ENCODE data around the gene AK8.
"Not testable (repeated sequence)": the region's sequence is repeated elsewhere in the genome, so short reads cannot be mapped to it uniquely, and the experiment has no call there.

AK8 gene

DNA sequence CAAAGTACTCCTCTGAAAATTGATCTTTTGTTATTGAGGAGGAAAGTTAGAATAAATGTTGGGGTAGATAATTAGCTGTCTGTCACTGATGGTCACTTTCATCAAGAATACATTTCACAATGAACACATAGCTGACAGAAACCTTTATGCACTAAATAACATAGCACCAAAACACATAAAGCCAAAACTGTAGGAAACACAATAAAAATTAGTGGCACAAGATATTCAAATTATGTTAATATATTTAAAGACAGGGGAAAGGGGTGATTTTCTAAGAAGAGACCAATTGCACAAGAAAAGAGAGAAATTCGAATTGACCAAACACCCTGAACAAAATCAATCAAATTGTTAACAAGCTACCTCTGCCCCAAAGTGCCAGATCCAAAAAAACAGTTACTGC, 89.7 kb downstream of the AK8 start:
- DNase-seq (ENCODE audit: low read depth, low spot score) = no peak
- no peak overlapping the region for H3K4me3 ChIP-seq (ENCODE audit: low read length)

GRCh38 chr9:132787748-132788159, 90.3 kb downstream of the AK8 start:
- H3K4me3 ChIP-seq (ENCODE audit: low read length) = no peak overlapping the region
- DNase-seq (ENCODE audit: low read depth, low spot score) = no peak

- no peak overlapping the region for H3K4me3 ChIP-seq (ENCODE audit: low read length)
- DNase-seq (ENCODE audit: low read depth, low spot score) = no peak
Measured at GRCh38 chr9:132784286-132784830, 93.7 kb downstream of the AK8 start.

DNA sequence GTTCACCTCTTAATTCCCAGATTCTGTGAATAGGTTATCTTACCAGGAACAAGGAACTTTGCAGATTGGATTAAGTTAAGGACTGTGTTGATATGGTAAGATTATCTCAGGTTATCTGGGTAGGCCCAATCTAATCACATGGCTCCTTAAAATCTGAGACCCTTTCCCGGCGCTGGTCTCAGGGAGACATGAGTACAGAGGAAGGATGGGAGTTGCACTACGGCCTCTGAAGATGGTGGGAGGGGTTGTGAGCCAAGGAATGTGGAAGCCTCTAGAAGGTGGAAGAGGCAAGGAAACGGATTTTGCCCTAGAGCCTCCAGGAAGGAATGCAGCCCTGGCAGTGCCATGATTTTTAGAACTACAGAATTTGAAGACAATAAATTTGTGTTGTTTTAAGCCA, 95.1 kb downstream of the AK8 start:
- no peak overlapping the region for H3K4me3 ChIP-seq (ENCODE audit: low read length)

DNA sequence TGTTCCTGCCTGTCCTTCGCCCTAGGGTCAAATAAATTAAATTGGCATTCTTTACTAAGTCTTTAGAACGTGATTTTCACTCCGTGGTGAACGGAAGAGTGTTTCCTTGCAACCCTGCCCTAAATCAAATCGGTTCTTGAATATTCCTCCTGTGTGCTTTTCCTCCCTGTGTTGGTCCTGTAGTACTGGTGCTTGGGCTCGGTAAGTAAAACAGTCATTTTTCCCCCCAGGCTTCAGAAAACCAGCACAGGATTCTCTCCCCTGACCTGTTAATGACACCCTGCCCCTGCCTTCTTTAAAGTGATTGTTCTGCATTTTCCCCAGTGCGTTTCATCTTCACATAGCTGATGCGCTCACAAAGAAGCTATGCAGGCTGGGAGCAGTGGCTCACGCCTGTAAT, 96.0 kb downstream of the AK8 start:
- DNase-seq (ENCODE audit: low read depth, low spot score) = no peak
- no peak overlapping the region for H3K4me3 ChIP-seq (ENCODE audit: low read length)

More for the DNA sequence above, 95.1 kb downstream of the AK8 start:
- no peak for DNase-seq (ENCODE audit: low read depth, low spot score)

DNA sequence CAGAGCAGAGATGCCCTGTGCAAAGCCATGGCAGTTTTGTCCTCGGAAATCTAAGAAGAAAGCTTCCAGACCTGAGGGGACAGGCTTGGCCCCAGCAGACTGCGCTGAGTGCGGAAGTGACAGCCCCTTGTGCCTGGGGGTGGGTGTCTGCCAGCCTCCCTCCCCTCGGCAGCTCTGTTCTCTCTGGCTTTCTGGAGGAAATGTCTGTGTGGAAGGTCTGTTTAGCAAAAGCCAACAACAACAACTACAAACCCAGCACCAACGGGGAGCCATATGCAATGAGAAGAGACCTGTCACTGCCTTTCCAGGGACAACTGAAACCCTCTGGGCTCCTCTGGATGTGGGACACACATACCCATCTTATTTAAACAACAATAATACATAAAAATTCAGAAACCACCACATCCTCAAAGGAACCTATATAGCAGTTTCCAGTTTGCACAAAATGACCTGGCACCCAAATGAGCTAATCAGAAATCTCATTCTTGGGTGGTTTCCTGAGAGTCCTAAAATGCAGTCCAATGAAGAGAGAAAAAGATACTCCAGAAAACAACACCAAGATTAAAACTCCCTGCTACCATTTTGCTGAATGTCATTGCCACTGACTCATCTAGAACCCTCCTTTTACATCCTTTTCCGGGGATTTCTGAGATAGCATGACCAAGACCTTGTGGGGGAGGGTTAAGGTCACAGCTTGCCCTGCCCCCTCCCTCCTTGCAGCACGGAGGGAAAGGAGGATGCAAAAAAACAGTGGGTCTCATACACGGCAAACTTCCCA, 97.7 kb downstream of the AK8 start:
- no peak for DNase-seq (ENCODE audit: low read depth, low spot score)
- H3K4me3 ChIP-seq (ENCODE audit: low read length) = no peak overlapping the region

- no peak for DNase-seq (ENCODE audit: low read depth, low spot score)
- no peak overlapping the region for H3K4me3 ChIP-seq (ENCODE audit: low read length)
Measured at GRCh38 chr9:132776891-132777290, 101.2 kb downstream of the AK8 start.

DNA sequence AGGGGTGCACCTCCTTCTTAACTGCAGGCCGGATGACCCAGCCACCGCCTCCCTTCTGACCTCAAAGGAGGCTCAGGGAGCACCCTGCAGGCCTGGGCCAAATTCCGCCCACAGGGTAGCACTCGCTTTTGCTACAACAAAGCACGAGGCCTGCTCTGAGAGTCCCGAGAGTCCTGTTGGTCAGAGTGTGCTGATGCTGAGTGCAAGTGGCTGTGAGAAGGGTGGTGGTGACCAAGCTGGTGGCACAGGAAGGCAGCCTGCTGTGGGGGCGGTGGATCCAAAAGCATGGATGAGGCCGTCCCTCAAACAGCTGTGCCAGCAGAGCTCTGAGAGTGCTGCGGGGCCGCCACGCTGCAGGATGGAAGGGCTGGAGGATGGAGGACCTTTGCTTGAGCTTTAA, 101.8 kb downstream of the AK8 start:
- no peak for DNase-seq (ENCODE audit: low read depth, low spot score)
- no peak overlapping the region for H3K4me3 ChIP-seq (ENCODE audit: low read length)

DNA sequence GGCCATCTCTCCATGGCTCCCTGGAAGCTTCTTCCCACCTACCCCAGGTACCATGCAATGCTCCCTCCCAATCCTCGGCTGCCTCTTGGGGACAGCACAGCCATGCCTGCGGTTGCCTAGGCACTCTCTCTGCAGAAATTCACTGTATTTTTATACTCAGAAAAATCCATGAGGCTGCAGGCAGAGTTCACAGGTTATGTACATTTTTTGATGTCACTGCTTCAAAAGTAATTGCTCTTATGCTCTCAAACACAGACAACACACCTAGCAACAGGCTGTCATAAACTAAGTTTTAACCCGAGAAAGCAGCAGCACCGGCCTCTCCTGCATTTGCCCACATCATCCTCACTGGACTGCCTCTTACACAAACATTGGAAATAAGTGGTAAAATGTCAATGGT, 102.4 kb downstream of the AK8 start:
- DNase-seq (ENCODE audit: low read depth, low spot score) = no peak
- no peak overlapping the region for H3K4me3 ChIP-seq (ENCODE audit: low read length)

GRCh38 chr9:132774886-132775285, 103.2 kb downstream of the AK8 start:
- no peak for DNase-seq (ENCODE audit: low read depth, low spot score)
- H3K4me3 ChIP-seq (ENCODE audit: low read length) = no peak overlapping the region

DNA sequence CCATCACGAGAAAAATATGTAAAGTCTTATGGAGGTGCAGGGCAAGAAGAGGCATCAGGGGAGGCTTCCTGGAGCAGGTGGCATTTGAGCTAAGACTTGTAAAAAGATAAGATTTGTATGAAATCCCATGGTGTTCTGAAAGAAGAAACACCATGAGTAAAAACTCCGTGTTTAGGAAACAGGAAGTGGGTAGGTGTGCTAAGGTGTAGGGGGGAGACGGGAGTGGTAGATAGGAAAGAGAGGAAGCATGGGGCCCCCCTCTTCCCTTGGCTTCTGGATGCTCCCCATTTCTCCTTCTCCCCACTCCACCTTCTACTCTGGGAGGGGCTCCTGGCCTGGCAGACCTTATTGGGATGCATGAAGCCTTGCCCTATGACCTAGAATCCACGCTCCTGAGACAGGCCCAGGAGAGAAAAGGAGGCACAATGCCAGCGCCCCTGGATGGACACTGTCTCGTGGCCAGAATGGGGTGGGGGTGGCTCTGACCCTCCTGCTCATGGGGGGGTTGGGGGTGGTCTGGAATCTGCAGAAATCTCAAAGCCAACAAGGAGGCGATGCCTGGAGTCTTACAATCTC, 104.2 kb downstream of the AK8 start:
- DNase-seq (ENCODE audit: low read depth, low spot score) = peak; percentile 27

GRCh38 chr9:132773093-132773492, 105.0 kb downstream of the AK8 start:
- no peak overlapping the region for H3K4me3 ChIP-seq (ENCODE audit: low read length)
- DNase-seq (ENCODE audit: low read depth, low spot score) = no peak

More for the DNA sequence above, 104.2 kb downstream of the AK8 start:
- no peak overlapping the region for H3K4me3 ChIP-seq (ENCODE audit: low read length)

GRCh38 chr9:132771752-132772151, 106.3 kb downstream of the AK8 start:
- not testable (repeated sequence) for H3K4me3 ChIP-seq (ENCODE audit: low read length); DNase-seq (ENCODE audit: low read depth, low spot score)

DNA sequence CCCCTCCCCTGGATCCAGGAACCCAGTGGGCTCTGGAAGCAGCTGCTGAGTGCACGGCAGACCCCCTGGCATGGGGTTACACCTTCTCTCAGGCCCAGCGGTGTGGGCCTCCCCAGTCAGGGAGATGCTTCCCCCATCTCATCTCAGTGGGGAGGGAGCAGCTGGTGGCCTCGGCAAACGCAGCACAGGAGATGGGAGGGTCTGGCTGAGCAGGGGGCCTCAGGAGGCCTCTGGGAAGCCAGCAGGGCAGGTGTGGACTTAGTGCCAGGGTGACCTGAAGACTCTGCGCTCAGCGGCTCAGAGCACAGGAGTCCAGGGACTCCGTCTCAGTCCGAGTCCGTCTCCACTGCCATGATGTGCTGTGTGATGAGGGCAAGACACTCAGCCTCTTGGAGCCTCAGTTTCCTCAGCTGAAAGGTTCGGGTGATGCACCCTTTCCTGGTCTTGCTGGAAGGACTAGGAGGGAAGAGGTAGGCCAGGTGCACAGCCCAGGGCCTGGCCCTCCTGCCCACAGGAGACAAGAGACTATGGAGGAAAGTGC, 107.2 kb downstream of the AK8 start:
- H3K4me3 ChIP-seq (ENCODE audit: low read length) = peak overlapping the region; percentile 76
- DNase-seq (ENCODE audit: low read depth, low spot score) = no peak

DNA sequence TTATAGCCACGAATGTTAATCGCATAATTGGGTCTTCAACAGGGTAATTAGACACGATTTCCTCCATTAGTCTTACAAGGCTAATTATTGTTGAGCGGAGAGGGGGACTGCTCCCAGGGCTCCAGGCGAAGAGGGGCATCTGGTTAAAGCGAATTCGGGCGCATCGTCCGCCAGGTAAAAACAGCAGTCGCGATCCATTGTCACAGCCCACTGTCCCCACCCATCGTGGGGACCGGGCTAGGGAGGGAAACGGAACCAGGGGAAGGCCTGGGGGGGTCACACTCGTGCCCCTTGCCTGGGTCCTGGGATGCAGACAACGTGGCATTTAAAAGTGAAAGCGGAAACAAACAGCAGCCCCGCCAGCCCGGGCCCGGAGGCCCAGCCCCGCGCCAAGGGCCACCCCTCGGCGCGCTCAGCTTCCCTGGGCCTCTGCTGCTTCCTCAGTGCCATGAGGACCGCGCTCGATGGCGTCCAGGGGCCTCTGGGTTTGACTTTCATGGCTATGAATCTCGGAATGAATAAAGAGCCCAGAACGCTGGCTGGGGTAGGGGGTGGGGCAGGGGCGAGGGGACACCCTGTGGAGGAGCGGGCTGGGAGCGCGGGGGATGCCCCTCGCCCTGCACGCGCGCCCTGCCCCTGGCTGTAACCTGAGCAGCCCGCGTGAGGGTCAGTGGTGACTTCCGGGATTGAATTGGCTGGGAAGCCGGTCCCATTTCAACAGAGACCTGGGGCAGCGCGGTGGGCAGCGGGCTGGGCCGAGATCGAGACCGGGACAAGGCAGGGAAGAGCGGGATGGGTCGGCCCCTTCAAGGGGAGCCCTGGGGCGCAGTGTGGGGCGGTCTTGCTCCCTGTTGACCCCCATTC, 107.9 kb downstream of the AK8 start:
- DNase-seq (ENCODE audit: low read depth, low spot score) = peak; percentile 45
- H3K4me3 ChIP-seq (ENCODE audit: low read length) = peak overlapping the region; percentile 76

DNA sequence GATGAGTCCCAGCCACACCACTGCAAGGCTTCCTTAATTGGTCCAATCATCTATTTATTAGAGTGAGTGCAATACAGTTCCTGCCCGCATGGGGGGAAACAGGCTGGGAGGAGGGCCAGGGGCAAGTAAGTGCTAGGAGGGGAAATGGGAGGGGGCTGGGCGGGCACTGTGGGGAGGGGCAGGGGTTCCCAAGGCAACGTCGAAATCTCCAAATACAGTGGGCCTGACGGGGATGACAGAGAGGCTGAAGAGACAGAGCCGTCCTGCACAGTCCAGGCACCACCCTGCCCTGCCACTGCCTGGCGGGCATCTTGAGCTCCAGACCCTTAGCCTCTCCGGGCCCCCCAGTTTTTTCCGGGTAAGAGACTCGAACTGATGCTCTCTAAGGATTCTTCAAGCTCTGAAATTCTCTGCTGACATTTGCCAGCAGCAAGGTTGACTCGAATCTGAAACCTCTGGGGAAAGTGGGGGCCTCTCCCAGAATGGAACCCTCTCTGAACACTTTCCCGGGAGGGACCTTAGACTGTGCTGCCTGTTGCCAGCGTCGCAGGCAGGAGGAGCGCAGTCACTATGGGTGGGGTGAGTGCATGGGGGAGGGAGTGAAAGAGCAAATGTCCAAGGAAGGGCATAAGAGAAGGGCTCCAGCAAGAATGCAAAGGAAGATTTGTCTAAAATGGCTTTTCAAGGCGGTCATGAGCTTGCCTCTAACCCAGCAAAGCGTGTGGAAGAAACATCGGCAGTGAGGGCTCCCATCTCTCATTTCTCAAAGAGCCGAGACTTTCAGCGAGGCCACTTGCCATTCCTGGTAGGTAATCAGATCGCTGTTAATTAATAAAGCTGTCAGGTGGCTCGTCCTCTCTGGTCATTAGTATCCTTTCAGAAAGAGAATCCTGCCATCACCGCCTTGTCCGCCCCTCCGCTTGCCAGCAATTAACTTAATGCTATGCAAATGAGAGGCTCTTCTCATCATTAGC, 108.9 kb downstream of the AK8 start:
- peak; percentile 79 for DNase-seq (ENCODE audit: low read depth, low spot score)
- H3K4me3 ChIP-seq (ENCODE audit: low read length) = peak overlapping the region; percentile 76

GRCh38 chr9:132763574-132763973, 114.5 kb downstream of the AK8 start:
- DNase-seq (ENCODE audit: low read depth, low spot score) = no peak

DNA sequence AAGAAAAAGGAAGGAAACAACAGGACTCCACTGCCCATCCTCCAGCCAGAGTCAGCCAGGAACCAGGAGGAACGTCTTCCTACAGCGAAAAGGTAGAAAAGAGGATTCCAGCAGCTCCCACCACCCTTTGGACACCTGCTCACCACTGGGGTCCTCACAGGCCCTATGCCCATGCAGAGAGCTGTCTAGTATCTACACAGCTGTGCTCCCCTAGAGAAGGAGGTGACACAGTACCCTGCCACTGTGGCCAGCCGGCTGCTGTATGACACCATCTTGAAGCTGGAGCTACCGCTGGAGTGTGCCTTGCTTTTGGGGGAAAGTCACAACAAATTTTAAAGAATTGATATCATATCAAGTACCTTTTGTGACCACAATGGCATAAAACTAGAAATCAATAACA, 115.2 kb downstream of the AK8 start:
- H3K4me3 ChIP-seq (ENCODE audit: low read length) = no peak overlapping the region
- no peak for DNase-seq (ENCODE audit: low read depth, low spot score)

More at GRCh38 chr9:132763574-132763973, 114.5 kb downstream of the AK8 start:
- H3K4me3 ChIP-seq (ENCODE audit: low read length) = no peak overlapping the region
